SK-N-SH (cell line): Measurements from ENCODE around the gene TRMT61B. TPM values are rescaled to one million over a fixed set of nuclear protein-coding genes. Genes with fewer than 3 reads are reported as not detected.
A peak's percentile ranks its signal among the peaks of the same experiment; 100 is the strongest.

Source experiments
- CTCF ChIA-PET: fragments of 300-600, 350-600 bp; formaldehyde crosslinking; extraction: SDS; loops from one replicate; lab custom pipeline; 2021; lab: Yijun Ruan, JAX
- POLR2A ChIA-PET: fragments of 350-600 bp; sonication (Branson Sonifier 250); formaldehyde crosslinking; extraction: SDS; loops from one replicate; lab custom pipeline; 2020; ENCODE audit warnings: antibody characterized with exemption, inconsistent platforms; lab: Yijun Ruan, JAX
- DNase-seq: peaks from one replicate; pipeline ENCODE4 v3.0.0; 2012
- H2AFZ ChIP-seq: fragments of 200-600 bp; sonication (generic); 2 replicates; pipeline ENCODE4 v1.8.1; 2016; ENCODE audit warnings: antibody characterized with exemption, mild to moderate bottlenecking, low read depth
- H3F3A ChIP-seq: fragments of 200-600 bp; sonication (generic); replicated peaks from 2 replicates; pipeline ENCODE3; 2016; ENCODE audit warnings: antibody characterized with exemption, mild to moderate bottlenecking; ENCODE audit not compliant: insufficient read depth
- H3K27ac ChIP-seq, 2 experiments: fragments of 200-500 bp in 1 of 2; fragments of 200-600 bp in 1 of 2; sonication (Bioruptor generic) in 1 of 2; sonication (generic), shearing (Covaris generic) in 1 of 2; 2 replicates each; pipeline versions ENCODE4 v1.5.1 to v1.6.1; 2014 to 2016; ENCODE audit warnings: low read depth in 2 of 2, inconsistent platforms in 1 of 2, low read length in 1 of 2, mild to moderate bottlenecking in 1 of 2, mixed read lengths in 1 of 2
- H3K27me3 ChIP-seq: fragments of 200-600 bp; sonication (generic), shearing (Covaris generic); 2 replicates; pipeline ENCODE4 v1.6.1; 2016; ENCODE audit warnings: mixed run types; ENCODE audit not compliant: insufficient read depth
- H3K36me3 ChIP-seq, 2 experiments: fragments of 200-500 bp in 1 of 2; fragments of 200-600 bp in 1 of 2; sonication (Bioruptor generic) in 1 of 2; sonication (generic) in 1 of 2; replicated peaks in 1 of 2; 2 replicates each; pipeline versions ENCODE3 to v1.5.1; 2014 to 2016; ENCODE audit warnings: low read length in 1 of 2, mild to moderate bottlenecking in 1 of 2; ENCODE audit not compliant: insufficient read depth in 2 of 2, control insufficient read depth in 1 of 2
- H3K4me1 ChIP-seq, 2 experiments: fragments of 200-500 bp in 1 of 2; fragments of 200-600 bp in 1 of 2; sonication (Bioruptor generic) in 1 of 2; sonication (generic), shearing (Covaris generic) in 1 of 2; 2 replicates each; pipeline versions ENCODE4 v1.5.1 to v1.6.1; 2014 to 2016; ENCODE audit warnings: low read depth in 1 of 2, low read length in 1 of 2, mixed run types in 1 of 2; ENCODE audit not compliant: insufficient read depth in 2 of 2, control insufficient read depth in 1 of 2
- H3K4me2 ChIP-seq: fragments of 200-600 bp; sonication (generic), shearing (Covaris generic); 2 replicates; pipeline ENCODE4 v1.6.1; 2017; ENCODE audit warnings: mixed run types
- H3K4me3 ChIP-seq, 2 experiments: fragments of 200-500 bp in 1 of 2; fragments of 200-600 bp in 1 of 2; sonication (Bioruptor generic) in 1 of 2; sonication (generic), shearing (Covaris generic) in 1 of 2; 2 replicates each; pipeline versions ENCODE4 v1.5.1 to v1.8.1; 2014 to 2016; ENCODE audit warnings: low read depth in 2 of 2, inconsistent platforms in 1 of 2, low read length in 1 of 2, mild to moderate bottlenecking in 1 of 2, mixed read lengths in 1 of 2, moderate library complexity in 1 of 2
- H3K79me2 ChIP-seq: fragments of 200-600 bp; sonication (generic); 2 replicates; pipeline ENCODE4 v1.8.1; 2017; ENCODE audit warnings: mild to moderate bottlenecking; ENCODE audit not compliant: insufficient read depth
- H3K9ac ChIP-seq: fragments of 200-600 bp; sonication (generic); 2 replicates; pipeline ENCODE4 v1.6.1; 2017; ENCODE audit warnings: mixed run types
- H3K9me2 ChIP-seq: fragments of 200-600 bp; sonication (generic); 2 replicates; pipeline ENCODE4 v1.6.1; 2017; ENCODE audit warnings: mixed run types
- H3K9me3 ChIP-seq: fragments of 200-600 bp; sonication (generic); 2 replicates; pipeline ENCODE4 v1.6.1; 2017; ENCODE audit warnings: mixed run types, mild to moderate bottlenecking, moderate library complexity
- H4K20me1 ChIP-seq: fragments of 200-600 bp; sonication (generic); 2 replicates; pipeline ENCODE4 v1.6.1; 2017; ENCODE audit warnings: mild to moderate bottlenecking, mixed run types; ENCODE audit not compliant: insufficient read depth
- CHD2 ChIP-seq: fragments of 150-350 bp; IDR thresholded peaks from 2 replicates; pipeline ENCODE4 v1.6.1; 2018; ENCODE audit warnings: low read length; ENCODE audit not compliant: partially characterized antibody
- EP300 ChIP-seq, 2 experiments: IDR thresholded peaks; 2 replicates each; pipeline versions ENCODE4 v1.4.0 to v1.6.1; 2012; ENCODE audit warnings: borderline replicate concordance in 1 of 2, low read depth in 1 of 2, low read length in 1 of 2
- EZH2phosphoT487 ChIP-seq: fragments of 200-600 bp; sonication (generic); IDR thresholded peaks from 2 replicates; pipeline ENCODE4 v1.6.1; 2017; ENCODE audit warnings: low read depth, mixed run types, mild to moderate bottlenecking, antibody characterized with exemption, moderate library complexity, borderline replicate concordance
- FOXJ3 ChIP-seq: sonication (generic); formaldehyde crosslinking; IDR thresholded peaks from 2 replicates; pipeline ENCODE4 v1.5.1; 2020; ENCODE audit warnings: mild to moderate bottlenecking, missing genetic modification reagents
- FOXM1 ChIP-seq: IDR thresholded peaks from 2 replicates; pipeline ENCODE4 v1.4.0; 2012; ENCODE audit warnings: low read depth, mild to moderate bottlenecking
- GABPA ChIP-seq: IDR thresholded peaks from 2 replicates; pipeline ENCODE4 v1.4.0; 2012; ENCODE audit warnings: low read depth, mild to moderate bottlenecking
- GATA2 ChIP-seq: sonication (generic); formaldehyde crosslinking; IDR thresholded peaks from 2 replicates; pipeline ENCODE4 v1.5.0; 2020; ENCODE audit warnings: mild to moderate bottlenecking, missing genetic modification reagents
- JUND ChIP-seq: IDR thresholded peaks from 2 replicates; pipeline ENCODE4 v1.4.0; 2012
- MAX ChIP-seq: IDR thresholded peaks from 2 replicates; pipeline ENCODE4 v1.4.0; 2012; ENCODE audit warnings: low read depth
- MEF2A ChIP-seq: IDR thresholded peaks from 2 replicates; pipeline ENCODE4 v1.4.0; 2012; ENCODE audit warnings: low read depth, borderline replicate concordance
- MXI1 ChIP-seq: IDR thresholded peaks from 2 replicates; pipeline ENCODE4 v1.6.1; 2012; ENCODE audit warnings: mild to moderate bottlenecking, low read depth, low read length, improper control_type of control experiment
- NFIC ChIP-seq: IDR thresholded peaks from 2 replicates; pipeline ENCODE4 v1.4.0; 2012; ENCODE audit warnings: borderline replicate concordance
- NRF1 ChIP-seq: IDR thresholded peaks from 2 replicates; pipeline ENCODE4 v1.6.1; 2012; ENCODE audit warnings: low read depth, mild to moderate bottlenecking, low read length
- POLR2AphosphoS5 ChIP-seq: IDR thresholded peaks from 2 replicates; pipeline ENCODE4 v1.6.1; 2012; ENCODE audit warnings: low read depth, low read length
- RCOR1 ChIP-seq: fragments of 150-350 bp; IDR thresholded peaks from 2 replicates; pipeline ENCODE4 v1.6.1; 2017; ENCODE audit warnings: antibody characterized with exemption, low read length
- SMC3 ChIP-seq: IDR thresholded peaks from 2 replicates; pipeline ENCODE4 v1.6.1; 2012; ENCODE audit warnings: low read depth, low read length, improper control_type of control experiment
- TAF1 ChIP-seq: IDR thresholded peaks from 2 replicates; pipeline ENCODE4 v1.6.1; 2012; ENCODE audit warnings: low read depth, mild to moderate bottlenecking, low read length, moderate library complexity, borderline replicate concordance
- TCF12 ChIP-seq: IDR thresholded peaks from 2 replicates; pipeline ENCODE4 v1.4.0; 2012
- TEAD4 ChIP-seq: IDR thresholded peaks from 2 replicates; pipeline ENCODE4 v1.4.0; 2012; ENCODE audit warnings: mild to moderate bottlenecking, borderline replicate concordance; ENCODE audit not compliant: insufficient read depth
- USF1 ChIP-seq: IDR thresholded peaks from 2 replicates; pipeline ENCODE4 v1.4.0; 2012; ENCODE audit warnings: low read depth, borderline replicate concordance
- WGBS: methylation state at CpG from one replicate; pipeline ENCODE4 v1.1.6; 2017; ENCODE audit warnings: low lambda C conversion rate; 5-methylcytosine and 5-hydroxymethylcytosine counted together
- polyA plus RNA-seq, 3 experiments: library from polyadenylated mRNA; depleted of rRNA; stranded (reverse); fragments of >200 nt; gene quantifications; 2 replicates each; pipeline ENCODE4 v1.2.3, GENCODE V29; 2012
- TF ChIP-seq, protein P1 (sequence below): fragments of 150-350 bp; IDR thresholded peaks from 2 replicates; pipeline ENCODE4 v1.6.1; 2016; ENCODE audit warnings: mild to moderate bottlenecking, low read depth, low read length
- TF ChIP-seq, protein P2 (sequence below): IDR thresholded peaks from 2 replicates; pipeline ENCODE4; 2012

TRMT61B gene
- polyA plus RNA-seq, 1 of the 3 experiments (the other 2 are of a cell fraction), result 11.4 TPM

DNA sequence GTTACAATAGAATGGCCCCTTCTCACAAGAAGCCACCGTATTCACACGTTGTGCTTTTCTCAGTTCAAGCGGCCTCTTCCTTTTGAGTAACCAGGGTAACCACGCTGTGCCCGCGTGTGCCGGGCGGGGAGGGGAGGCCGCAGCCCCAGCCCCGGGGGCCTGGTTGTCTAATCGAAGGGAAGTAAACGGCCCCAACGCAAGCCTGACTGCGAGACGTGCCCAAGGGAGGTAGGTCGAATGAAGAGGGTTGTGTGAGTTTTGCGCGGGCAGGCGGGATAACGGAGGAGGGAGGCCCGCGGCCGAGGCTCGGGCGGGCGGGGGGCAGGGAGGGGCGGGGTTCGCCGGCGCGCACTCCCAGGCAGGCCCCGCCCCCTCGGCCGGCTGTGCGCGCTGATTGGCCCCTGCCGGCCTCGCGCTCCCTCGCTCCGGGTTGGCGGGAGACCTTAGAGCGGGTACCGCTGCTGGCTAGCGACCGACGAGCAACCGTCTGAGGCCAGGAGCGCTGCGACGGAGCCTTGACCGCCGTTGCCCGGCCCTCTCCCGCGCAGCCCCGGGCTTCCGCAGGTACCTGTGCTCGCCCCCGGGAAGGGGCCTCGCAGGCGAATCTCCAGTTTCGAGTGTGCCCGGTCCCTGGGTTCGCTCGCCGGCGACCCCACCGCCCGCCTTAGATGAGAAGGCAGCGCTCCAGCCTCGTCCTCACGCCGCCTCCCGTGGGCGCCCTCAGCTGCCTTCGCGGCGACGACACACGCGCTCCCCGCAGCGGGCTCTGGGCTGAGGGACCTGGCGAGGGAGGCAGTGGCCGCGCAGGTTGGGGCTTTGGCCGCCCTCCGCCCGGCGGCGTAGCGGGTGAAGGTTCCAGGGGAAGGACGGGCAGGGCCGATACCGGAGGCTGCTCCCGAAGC lies 59.5 kb downstream of the TRMT61B start, which contains the start of gene SPDYA:
Gene SPDYA (plus strand): TSS at position 451 of the 902 bp plus-strand sequence. CDS start 5,181 bp downstream, outside the sequence.
- no peaks in the 10 kb centered on the region for H4K20me1 ChIP-seq
- peaks cover 0 to 5% of the 10 kb centered on the region in 2 experiments; a peak in 1 of 4 replicates for H3K4me1 ChIP-seq
- H3K9me2 ChIP-seq, result no peaks in the 10 kb centered on the region
- H3K9me3 ChIP-seq, result no peaks in the 10 kb centered on the region
- CTCF ChIA-PET, result interaction anchor here (0.9 to 3.2 kb wide), 7 partner anchors 10 to 367 kb away, joined by 3 to 22 read pairs (median 4); no protein-coding TSS in a partner anchor
- H3K4me3 ChIP-seq, result peak within 1 kb of the TSS; percentile 56 to 57; a peak in 3 of 4 replicates
- H3K9ac ChIP-seq, result peak within 1 kb of the TSS; percentile 26; the same call in 1 of the 2 replicates
- H3K79me2 ChIP-seq, result no peaks in the 10 kb centered on the region
- H3F3A ChIP-seq, result peaks cover 36% of the 10 kb centered on the region
- H3K27ac ChIP-seq, result peak within 1 kb of the TSS in 1 of 2 experiments; percentile 43; a peak in 1 of 4 replicates
- peak within 1 kb of the TSS; percentile 65 for H3K4me2 ChIP-seq
- POLR2A ChIA-PET, result no interaction called here
- WGBS, result 29% methylated on average over 53 of the region's 97 CpGs
- TF ChIP-seq NFIC, result no peak
- no peak for TF ChIP-seq TCF12
- 0 out of 2 replicates have a peak, but pooled peaks have one; percentile 8 for TF ChIP-seq RCOR1
- peak; percentile 14; the same call in 1 of the 2 replicates for TF ChIP-seq POLR2AphosphoS5
- TF ChIP-seq JUND, result no peak
- no peak for TF ChIP-seq CHD2
- TF ChIP-seq MAX, result peak; percentile 62; the same call in 1 of the 2 replicates
- TF ChIP-seq USF1, result peak; percentile 7; the same call in 1 of the 2 replicates
- peak; percentile 81; the same call in 1 of the 2 replicates for TF ChIP-seq MXI1
- peak; percentile 99 for DNase-seq
- H3K27me3 ChIP-seq, result no peaks in the 10 kb centered on the region
- peaks cover 0 to 25% of the 10 kb centered on the region in 2 experiments for H3K36me3 ChIP-seq
- H2AFZ ChIP-seq, result no peak within 1 kb of the TSS; the same call in 1 of the 2 replicates

DNA sequence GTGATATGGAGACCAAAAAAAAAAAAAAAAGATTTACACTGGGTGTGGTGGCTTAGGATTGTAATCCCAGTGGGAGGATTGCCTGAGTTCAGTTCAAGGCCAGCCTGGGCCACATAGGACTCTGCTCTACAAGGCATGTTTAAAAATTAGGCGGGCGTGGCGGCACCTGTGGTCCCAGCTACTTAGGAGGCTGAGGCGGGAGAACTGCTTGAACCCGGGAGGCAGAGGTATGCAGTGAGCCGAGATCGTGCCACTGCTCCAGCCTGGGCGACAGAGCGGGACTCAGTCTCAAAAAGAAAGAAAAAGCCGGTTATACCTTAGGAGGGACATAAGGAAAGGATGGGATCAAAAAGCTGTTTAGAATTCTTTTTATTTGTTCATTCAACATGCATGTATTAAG lies 60.2 kb downstream of the TRMT61B start:
- Histone ChIP-seq H3K4me2 (peak overlapping the region; percentile 65), H3K27me3 (no peaks in the 10 kb centered on the region), H4K20me1 (no peaks in the 10 kb centered on the region), H2AFZ (no peak overlapping the region; the same call in 1 of the 2 replicates), H3K4me3 (peak overlapping the region; percentile 56 to 57; a peak in 3 of 4 replicates), H3K9ac (0 out of 2 replicates have a peak overlapping the region, but pooled peaks have one; percentile 26), H3F3A (peaks cover 33% of the 10 kb centered on the region), H3K9me2 (no peaks in the 10 kb centered on the region), H3K79me2 (no peaks in the 10 kb centered on the region), H3K27ac (peak overlapping the region in 1 of 2 experiments; percentile 43; a peak in 1 of 4 replicates), H3K9me3 (no peaks in the 10 kb centered on the region), H3K4me1 (peaks cover 0 to 5% of the 10 kb centered on the region in 2 experiments; a peak in 1 of 4 replicates), H3K36me3 (peaks cover 0 to 27% of the 10 kb centered on the region in 2 experiments)
- DNase-seq, result no peak
- ChIA-PET CTCF (interaction anchor here (0.9 to 3.2 kb wide), 6 partner anchors 10 to 366 kb away, joined by 3 to 22 read pairs (median 4); no protein-coding TSS in a partner anchor), POLR2A (interaction anchor here (0.7 to 1.4 kb wide), 2 partner anchors 58 to 149 kb away, joined by 3 read pairs; partner anchors contain the start of gene PPP1CB)
- WGBS, result 97% methylated on average over 10 of the region's 10 CpGs
- TF ChIP-seq SMC3 (no peak), FOXM1 (no peak), GATA2 (CRISPR knock-in tag) (no peak), RCOR1 (no peak), TEAD4 (no peak), GABPA (no peak), MAX (no peak), NRF1 (no peak), EZH2phosphoT487 (no peak), TAF1 (no peak), MEF2A (no peak), FOXJ3 (no peak), EP300 (IDR thresholded peaks at IDR 0.05; ENCODE audit: borderline replicate concordance in 1 of 2, low read depth in 1 of 2, low read length in 1 of 2) (no peak)
- TF ChIP-seq, protein P1, sequence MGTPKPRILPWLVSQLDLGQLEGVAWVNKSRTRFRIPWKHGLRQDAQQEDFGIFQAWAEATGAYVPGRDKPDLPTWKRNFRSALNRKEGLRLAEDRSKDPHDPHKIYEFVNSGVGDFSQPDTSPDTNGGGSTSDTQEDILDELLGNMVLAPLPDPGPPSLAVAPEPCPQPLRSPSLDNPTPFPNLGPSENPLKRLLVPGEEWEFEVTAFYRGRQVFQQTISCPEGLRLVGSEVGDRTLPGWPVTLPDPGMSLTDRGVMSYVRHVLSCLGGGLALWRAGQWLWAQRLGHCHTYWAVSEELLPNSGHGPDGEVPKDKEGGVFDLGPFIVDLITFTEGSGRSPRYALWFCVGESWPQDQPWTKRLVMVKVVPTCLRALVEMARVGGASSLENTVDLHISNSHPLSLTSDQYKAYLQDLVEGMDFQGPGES, result no peak
- TF ChIP-seq, protein P2, sequence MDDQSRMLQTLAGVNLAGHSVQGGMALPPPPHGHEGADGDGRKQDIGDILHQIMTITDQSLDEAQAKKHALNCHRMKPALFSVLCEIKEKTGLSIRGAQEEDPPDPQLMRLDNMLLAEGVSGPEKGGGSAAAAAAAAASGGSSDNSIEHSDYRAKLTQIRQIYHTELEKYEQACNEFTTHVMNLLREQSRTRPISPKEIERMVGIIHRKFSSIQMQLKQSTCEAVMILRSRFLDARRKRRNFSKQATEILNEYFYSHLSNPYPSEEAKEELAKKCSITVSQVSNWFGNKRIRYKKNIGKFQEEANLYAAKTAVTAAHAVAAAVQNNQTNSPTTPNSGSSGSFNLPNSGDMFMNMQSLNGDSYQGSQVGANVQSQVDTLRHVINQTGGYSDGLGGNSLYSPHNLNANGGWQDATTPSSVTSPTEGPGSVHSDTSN, result no peak
